ENCODE measurements around the gene HACD4.

DNA sequence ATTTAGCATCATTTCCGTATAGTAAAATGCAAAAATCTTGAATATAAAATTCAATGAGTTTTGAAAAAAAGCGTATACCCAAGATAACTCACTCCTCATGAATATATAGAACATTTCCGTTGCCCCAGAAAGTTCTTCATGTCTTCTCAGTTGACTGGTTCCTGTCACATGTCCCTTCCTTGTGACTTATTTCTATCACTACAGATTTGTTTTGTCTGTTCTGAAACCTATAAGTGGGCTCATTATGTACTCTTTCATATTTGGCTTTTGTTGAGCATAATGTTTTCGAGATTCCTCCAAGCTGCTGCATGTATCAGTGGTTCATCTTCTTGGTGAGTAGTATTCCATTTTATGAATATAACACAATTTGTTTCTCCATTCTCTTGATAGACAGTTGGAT lies 11.0 kb upstream of the HACD4 start:
- TF ChIP-seq POLR2A (IDR thresholded peaks at IDR 0.05): no peak
- TF ChIP-seq, protein P1, sequence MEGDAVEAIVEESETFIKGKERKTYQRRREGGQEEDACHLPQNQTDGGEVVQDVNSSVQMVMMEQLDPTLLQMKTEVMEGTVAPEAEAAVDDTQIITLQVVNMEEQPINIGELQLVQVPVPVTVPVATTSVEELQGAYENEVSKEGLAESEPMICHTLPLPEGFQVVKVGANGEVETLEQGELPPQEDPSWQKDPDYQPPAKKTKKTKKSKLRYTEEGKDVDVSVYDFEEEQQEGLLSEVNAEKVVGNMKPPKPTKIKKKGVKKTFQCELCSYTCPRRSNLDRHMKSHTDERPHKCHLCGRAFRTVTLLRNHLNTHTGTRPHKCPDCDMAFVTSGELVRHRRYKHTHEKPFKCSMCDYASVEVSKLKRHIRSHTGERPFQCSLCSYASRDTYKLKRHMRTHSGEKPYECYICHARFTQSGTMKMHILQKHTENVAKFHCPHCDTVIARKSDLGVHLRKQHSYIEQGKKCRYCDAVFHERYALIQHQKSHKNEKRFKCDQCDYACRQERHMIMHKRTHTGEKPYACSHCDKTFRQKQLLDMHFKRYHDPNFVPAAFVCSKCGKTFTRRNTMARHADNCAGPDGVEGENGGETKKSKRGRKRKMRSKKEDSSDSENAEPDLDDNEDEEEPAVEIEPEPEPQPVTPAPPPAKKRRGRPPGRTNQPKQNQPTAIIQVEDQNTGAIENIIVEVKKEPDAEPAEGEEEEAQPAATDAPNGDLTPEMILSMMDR (IDR thresholded peaks at IDR 0.05): no peak
